Right cardiac atrium (tissue), 5 donors: ENCODE results near the gene TMX2. TPM values are rescaled to one million over a fixed set of nuclear protein-coding genes. Genes with fewer than 3 reads are reported as not detected.

Experiments
- ATAC-seq, 2 donors: fragments of 200-7000 bp; cut with Tn5 transposase; one replicate each; pipeline versions ENCODE4 v1.8.0 to v1.9.1; 2020; ENCODE audit warnings: moderate library complexity in 2 of 2, mild to moderate bottlenecking in 1 of 2
- DNase-seq, 3 donors: peaks; one replicate each; pipeline ENCODE4 v3.0.0-alpha.2; 2020
- H3K27ac ChIP-seq: one replicate; pipeline ENCODE4 v1.5.1; 2013; ENCODE audit warnings: mild to moderate bottlenecking, low read length, control low read depth, moderate library complexity
- H3K27me3 ChIP-seq: one replicate; pipeline ENCODE4 v1.6.1; 2013; ENCODE audit not compliant: control insufficient read depth, insufficient read depth
- H3K4me1 ChIP-seq: one replicate; pipeline ENCODE4 v1.6.1; 2013; ENCODE audit warnings: low read length; ENCODE audit not compliant: control insufficient read depth, insufficient read depth
- H3K4me3 ChIP-seq: one replicate; pipeline ENCODE4 v1.5.1; 2013; ENCODE audit warnings: low read length, control low read depth
- H3K9me3 ChIP-seq: one replicate; pipeline ENCODE4 v1.6.1; 2013; ENCODE audit warnings: low read length; ENCODE audit not compliant: control insufficient read depth
- WGBS: extraction: QIAGEN DNeasy Blood & Tissue Kit; methylation state at CpG from one replicate; pipeline ENCODE4 v1.1.7; 2013; 5-methylcytosine and 5-hydroxymethylcytosine counted together
- intact Hi-C, 4 donors: fragments of 100-400 bp; cut with DNase I; formaldehyde crosslinking; loops; one replicate each; pipeline versions ENCODE4 v1.11.0 to v1.14.0; 2022 to 2023
- long read RNA-seq, 4 donors: library from polyadenylated mRNA; unstranded; transcript quantifications; one replicate each; pipeline ENCODE4 v2.0.0, GENCODE V29; 2020 to 2021
- polyA plus RNA-seq: library from polyadenylated mRNA; stranded (reverse); fragments of 200-250 nt; gene quantifications from one replicate; pipeline ENCODE4 v1.2.3, GENCODE V29; 2013
- total RNA-seq, 4 donors: library from RNA; stranded (reverse); fragmentation: NEBNext Ultra II Directional; extraction: Animal tissue kit (Norgen Biotek cat#: 25700); gene quantifications; one replicate each; pipeline ENCODE4 v1.2.1, GENCODE V29; 2021
- donor health status: healthy with polysubstance abuse.
- donor health status: DM: no; HTN: yes; CAD: no.
- donor health status: DM: no; HTN: no; CAD: no.
- donor health status: DM: no; HTN: yes; CAD: no; lungs with severe emphysema.
- donor health status: DM: yes; HTN: yes; CAD: no.

Gene TMX2
- total RNA-seq (10 to 100 TPM; 57.4 to 78.1 (median 70.8) TPM), polyA plus RNA-seq (73.2 TPM)
- long read RNA-seq, donor 1, transcript TMX2-202 (7 exons, 1,521 nt) = minor isoform, 5 of 154 reads
- long read RNA-seq, donor 1, transcript TMX2-201 (8 exons, 1,631 nt) = major isoform, 123 of 154 reads
- long read RNA-seq, donor 1, transcript TMX2-207 (8 exons, 1,697 nt) = minor isoform, 9 of 154 reads
- long read RNA-seq, donor 1, partial matches to known transcripts = 2 of 154 reads
- long read RNA-seq, donor 1, other reads (novel, unspliced or antisense) = 15 of 154 reads
- long read RNA-seq, donor 2, transcript TMX2-201 (8 exons, 1,631 nt) = major isoform, 37 of 47 reads
- long read RNA-seq, donor 2, partial matches to known transcripts = 1 of 47 reads
- long read RNA-seq, donor 2, other reads (novel, unspliced or antisense) = 3 of 47 reads
- long read RNA-seq, donor 3, transcript TMX2-201 (8 exons, 1,631 nt) = major isoform, 222 of 314 reads
- long read RNA-seq, donor 3, transcript TMX2-202 (7 exons, 1,521 nt) = minor isoform, 18 of 314 reads
- long read RNA-seq, donor 3, transcript TMX2-207 (8 exons, 1,697 nt) = minor isoform, 33 of 314 reads
- long read RNA-seq, donor 3, partial matches to known transcripts = 9 of 314 reads
- long read RNA-seq, donor 3, other reads (novel, unspliced or antisense) = 27 of 314 reads
- long read RNA-seq, donor 4, transcript TMX2-201 (8 exons, 1,631 nt) = major isoform, 49 of 60 reads
- long read RNA-seq, donor 4, partial matches to known transcripts = 0 of 60 reads
- long read RNA-seq, donor 4, other reads (novel, unspliced or antisense) = 6 of 60 reads

GRCh38 chr11:57712256-57713150 is at the start of gene TMX2:
TSS of gene TMX2 (plus strand) at chr11:57712593. CDS start at chr11:57712619, 26 bp downstream.
- peak; percentile 98 for ATAC-seq
- under 1% methylated on average over 53 of the region's 53 CpGs for WGBS

GRCh38 chr11:57662893-57663292 is 49.5 kb upstream of the TMX2 start:
- Histone ChIP-seq H3K27me3 (no peaks in the 10 kb centered on the region), H3K9me3 (no peaks in the 10 kb centered on the region), H3K4me1 (no peaks in the 10 kb centered on the region), H3K27ac (no peak overlapping the region), H3K4me3 (no peak overlapping the region)
- whole genome bisulfite sequencing = 71% methylated on average over 4 of the region's 4 CpGs
- DNase-seq = no peak
- intact Hi-C loops = no loop called here
- no peak for ATAC-seq

More at GRCh38 chr11:57712256-57713150, at the start of gene TMX2:
- no peaks in the 10 kb centered on the region for H3K9me3 ChIP-seq
- no peaks in the 10 kb centered on the region for H3K27me3 ChIP-seq
- peak; percentile 93 to 97 (median 95) for DNase-seq
- H3K27ac ChIP-seq = peak within 1 kb of the TSS; percentile 51
- no peaks in the 10 kb centered on the region for H3K4me1 ChIP-seq
- peak within 1 kb of the TSS; percentile 78 for H3K4me3 ChIP-seq
- intact Hi-C loops = no loop called here

GRCh38 chr11:57663975-57664374 is 48.4 kb upstream of the TMX2 start:
- no peak for ATAC-seq
- 80% methylated on average over 9 of the region's 9 CpGs for WGBS

GRCh38 chr11:57667117-57667735 is 45.2 kb upstream of the TMX2 start:
- ATAC-seq (peak; percentile 93), DNase-seq (peak; percentile 99)
- Histone ChIP-seq H3K9me3 (no peaks in the 10 kb centered on the region), H3K27me3 (no peaks in the 10 kb centered on the region), H3K4me3 (peak overlapping the region; percentile 64), H3K27ac (peak overlapping the region; percentile 91), H3K4me1 (no peaks in the 10 kb centered on the region)
- under 1% methylated on average over 29 of the region's 29 CpGs for WGBS
- intact Hi-C loops = loop anchor here in 1 of 4 donors (5.0 kb wide), 1 partner anchor 40 kb away; no protein-coding TSS in a partner anchor

More at GRCh38 chr11:57663975-57664374, 48.4 kb upstream of the TMX2 start:
- H3K27me3 ChIP-seq = no peaks in the 10 kb centered on the region
- intact Hi-C loops = no loop called here
- no peak for DNase-seq
- H3K9me3 ChIP-seq = no peaks in the 10 kb centered on the region
- no peak overlapping the region for H3K27ac ChIP-seq
- no peak overlapping the region for H3K4me3 ChIP-seq
- no peaks in the 10 kb centered on the region for H3K4me1 ChIP-seq

- intact Hi-C loops = loop anchor here in 1 of 4 donors (5.0 kb wide), 1 partner anchor 39 kb away; no protein-coding TSS in a partner anchor
- no peaks in the 10 kb centered on the region for H3K4me1 ChIP-seq
- H3K27ac ChIP-seq = peak within 1 kb of the TSS; percentile 91
- ATAC-seq (peak; percentile 97 to 98), DNase-seq (peak; percentile 99 to 100 (median 100))
- no peaks in the 10 kb centered on the region for H3K27me3 ChIP-seq
- H3K9me3 ChIP-seq = no peaks in the 10 kb centered on the region
- peak within 1 kb of the TSS; percentile 74 for H3K4me3 ChIP-seq
- WGBS = under 1% methylated on average over 96 of the region's 96 CpGs
These were observed 44.5 kb upstream of the TMX2 start, which contains the start of gene ZDHHC5 for GRCh38 chr11:57667736-57668433. TSS of gene ZDHHC5 (plus strand) at chr11:57668114. CDS start at chr11:57673091, 4,977 bp downstream.

- peak overlapping the region; percentile 80 for H3K27ac ChIP-seq
- ATAC-seq (peak in 1 of 2 donors; percentile 17), DNase-seq (peak in 1 of 3 donors; percentile 43)
- H3K9me3 ChIP-seq = no peaks in the 10 kb centered on the region
- H3K27me3 ChIP-seq = no peaks in the 10 kb centered on the region
- no peaks in the 10 kb centered on the region for H3K4me1 ChIP-seq
- peak overlapping the region; percentile 74 for H3K4me3 ChIP-seq
- under 1% methylated on average over 31 of the region's 31 CpGs for WGBS
- intact Hi-C loops = loop anchor here in 1 of 4 donors (5.0 kb wide), 1 partner anchor 39 kb away; no protein-coding TSS in a partner anchor
These were observed 44.0 kb upstream of the TMX2 start for GRCh38 chr11:57668434-57668782.

- Histone ChIP-seq H3K4me3 (no peak overlapping the region), H3K27ac (no peak overlapping the region), H3K9me3 (no peaks in the 10 kb centered on the region), H3K4me1 (peaks cover under 1% of the 10 kb centered on the region), H3K27me3 (no peaks in the 10 kb centered on the region)
- intact Hi-C loops = no loop called here
- DNase-seq = no peak
- no peak for ATAC-seq
These were observed 38.1 kb upstream of the TMX2 start for GRCh38 chr11:57674251-57674650.

- intact Hi-C loops = no loop called here
- H3K27me3 ChIP-seq = no peaks in the 10 kb centered on the region
- ATAC-seq = no peak
- peaks cover 7% of the 10 kb centered on the region for H3K4me1 ChIP-seq
- 89% methylated on average over 3 of the region's 3 CpGs for WGBS
- no peak overlapping the region for H3K27ac ChIP-seq
- no peak overlapping the region for H3K4me3 ChIP-seq
- no peaks in the 10 kb centered on the region for H3K9me3 ChIP-seq
- no peak for DNase-seq
These were observed 37.0 kb upstream of the TMX2 start for GRCh38 chr11:57675176-57675941.

- Histone ChIP-seq H3K4me3 (no peak overlapping the region), H3K9me3 (no peaks in the 10 kb centered on the region), H3K27ac (no peak overlapping the region), H3K4me1 (peaks cover 9% of the 10 kb centered on the region), H3K27me3 (no peaks in the 10 kb centered on the region)
- no peak for DNase-seq
- intact Hi-C loops = no loop called here
- ATAC-seq = peak in 1 of 2 donors; percentile 30
- 86% methylated on average over 4 of the region's 4 CpGs for WGBS
These were observed 33.0 kb upstream of the TMX2 start for GRCh38 chr11:57679396-57679795.
